ENCODE measurements around the gene NFX1.

The NFX1 gene

GRCh38 chr9:33290247-33291030 lies at the start of gene NFX1:
NFX1 (plus strand) TSS chr9:33290516; CDS start chr9:33290573, 57 bp downstream.
- DNase-seq: peak; percentile 96

- no peak for DNase-seq
Measured at GRCh38 chr9:33241298-33241697, 49.0 kb upstream of the NFX1 start.

GRCh38 chr9:33242609-33243134 lies 47.6 kb upstream of the NFX1 start:
- DNase-seq: no peak

GRCh38 chr9:33244137-33244784 lies 46.1 kb upstream of the NFX1 start:
- no peak for DNase-seq

- no peak for DNase-seq
Measured at GRCh38 chr9:33245341-33245740, 45.0 kb upstream of the NFX1 start.

GRCh38 chr9:33246269-33246860 lies 44.0 kb upstream of the NFX1 start:
- no peak for DNase-seq

GRCh38 chr9:33248606-33249005 lies 41.7 kb upstream of the NFX1 start:
- DNase-seq: no peak

GRCh38 chr9:33249087-33249658 lies 41.1 kb upstream of the NFX1 start:
- no peak for DNase-seq

- DNase-seq: no peak
Measured at GRCh38 chr9:33249983-33250382, 40.3 kb upstream of the NFX1 start.

GRCh38 chr9:33250458-33250995 lies 39.8 kb upstream of the NFX1 start:
- DNase-seq: no peak

- DNase-seq: no peak
Measured at GRCh38 chr9:33254211-33254610, 36.1 kb upstream of the NFX1 start.

GRCh38 chr9:33255014-33255413 lies 35.3 kb upstream of the NFX1 start:
- DNase-seq: no peak

GRCh38 chr9:33255471-33255870 lies 34.8 kb upstream of the NFX1 start:
- DNase-seq: no peak

GRCh38 chr9:33256236-33256635 lies 34.1 kb upstream of the NFX1 start:
- no peak for DNase-seq

- no peak for DNase-seq
Measured at GRCh38 chr9:33257276-33257675, 33.0 kb upstream of the NFX1 start.

GRCh38 chr9:33260372-33260771 lies 29.9 kb upstream of the NFX1 start:
- DNase-seq: no peak

GRCh38 chr9:33263131-33264002 lies 26.9 kb upstream of the NFX1 start:
- DNase-seq: peak; percentile 44

- DNase-seq: peak; percentile 49
Measured at GRCh38 chr9:33264003-33264472, 26.3 kb upstream of the NFX1 start.

- peak; percentile 99 for DNase-seq
Measured at GRCh38 chr9:33264473-33265177, 25.7 kb upstream of the NFX1 start, which contains the start of the genes BAG1 and CHMP5. BAG1 (minus strand) TSS chr9:33264708. CHMP5 (plus strand) TSS chr9:33265049; CDS start chr9:33265079, 30 bp downstream.

GRCh38 chr9:33265211-33265865 lies 25.0 kb upstream of the NFX1 start:
- no peak for DNase-seq
